MCF 10A (cell line): ENCODE results near the gene MBD1. TPM values are rescaled to one million over a fixed set of nuclear protein-coding genes. Genes with fewer than 3 reads are reported as not detected.

Source experiments
- BruUV-seq: library from RNA; stranded (reverse); fragments of 400-500 nt; replicated peaks from 2 replicates; lab custom pipeline; 2021; lab: Mats Ljungman, UMichigan
- CTCF ChIA-PET: fragments of 300-600 bp; sonication (Branson Sonifier 250); formaldehyde crosslinking; extraction: SDS; loops from one replicate; lab custom pipeline; 2021; ENCODE audit warnings: antibody characterized with exemption, inconsistent platforms; lab: Yijun Ruan, JAX
- POLR2A ChIA-PET: fragments of 300-600, 350-650 bp; sonication (Branson Sonifier 250); formaldehyde crosslinking; extraction: SDS; loops from one replicate; lab custom pipeline; 2020; ENCODE audit warnings: antibody characterized with exemption, inconsistent platforms; lab: Yijun Ruan, JAX
- DNase-seq: peaks from one replicate; pipeline ENCODE4 v3.0.0-alpha.2; 2018; ENCODE audit not compliant: unreplicated experiment
- H3K27ac Mint-ChIP-seq: one replicate; pipeline ENCODE4 v1.8.0; 2022; ENCODE audit warnings: mild to moderate bottlenecking, low read depth, mixed read lengths; ENCODE audit not compliant: unreplicated experiment
- H3K27me3 Mint-ChIP-seq: one replicate; pipeline ENCODE4 v1.8.0; 2022; ENCODE audit warnings: mixed read lengths; ENCODE audit not compliant: insufficient read depth, unreplicated experiment
- H3K36me3 Mint-ChIP-seq: one replicate; pipeline ENCODE4 v1.8.0; 2022; ENCODE audit warnings: mild to moderate bottlenecking, moderate library complexity, mixed read lengths; ENCODE audit not compliant: insufficient read depth, unreplicated experiment
- H3K4me1 Mint-ChIP-seq: one replicate; pipeline ENCODE4 v1.8.0; 2022; ENCODE audit warnings: mixed read lengths; ENCODE audit not compliant: insufficient read depth, unreplicated experiment
- H3K4me3 Mint-ChIP-seq: one replicate; pipeline ENCODE4 v1.8.0; 2022; ENCODE audit warnings: mild to moderate bottlenecking, moderate library complexity, mixed read lengths; ENCODE audit not compliant: unreplicated experiment
- H3K9me3 Mint-ChIP-seq: one replicate; pipeline ENCODE4 v1.8.0; 2022; ENCODE audit warnings: mixed read lengths; ENCODE audit not compliant: unreplicated experiment
- intact Hi-C: fragments of 100-400 bp; cut with micrococcal nuclease; formaldehyde crosslinking; loops from 2 replicates; pipeline ENCODE4 v1.14.1; 2022
- total RNA-seq: library from RNA; stranded (reverse); gene quantifications from 2 replicates; pipeline ENCODE4 v1.2.3, GENCODE V29; 2022
- TF ChIP-seq, protein P1 (sequence below): fragments of 200-600 bp; IDR thresholded peaks from one replicate; pipeline ENCODE4 v1.8.0; 2022; ENCODE audit warnings: antibody characterized with exemption, mild to moderate bottlenecking; ENCODE audit not compliant: unreplicated experiment

Gene MBD1
- total RNA-seq, 1 experiment from 2014 or later, result 203 TPM

DNA sequence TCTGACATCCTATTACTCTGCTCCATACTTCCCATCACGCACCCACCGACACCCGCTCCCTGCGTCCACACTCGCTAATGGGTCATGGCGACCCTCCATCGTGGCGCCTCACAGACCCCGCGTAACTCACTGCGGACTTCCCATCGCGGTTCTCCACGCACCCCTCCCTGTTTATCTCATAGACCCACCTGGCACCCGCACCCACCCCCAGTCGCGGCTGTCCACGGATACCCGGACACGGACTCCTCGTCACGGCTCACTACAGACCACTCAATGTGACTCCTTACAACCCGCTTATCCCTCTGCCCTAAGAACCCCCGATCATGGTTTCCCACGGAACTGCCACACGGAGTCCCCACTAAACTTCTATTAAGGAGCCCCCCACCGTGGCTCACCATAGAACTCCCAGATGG is 5.7 kb upstream of the MBD1 start:
- TF ChIP-seq, protein P1, sequence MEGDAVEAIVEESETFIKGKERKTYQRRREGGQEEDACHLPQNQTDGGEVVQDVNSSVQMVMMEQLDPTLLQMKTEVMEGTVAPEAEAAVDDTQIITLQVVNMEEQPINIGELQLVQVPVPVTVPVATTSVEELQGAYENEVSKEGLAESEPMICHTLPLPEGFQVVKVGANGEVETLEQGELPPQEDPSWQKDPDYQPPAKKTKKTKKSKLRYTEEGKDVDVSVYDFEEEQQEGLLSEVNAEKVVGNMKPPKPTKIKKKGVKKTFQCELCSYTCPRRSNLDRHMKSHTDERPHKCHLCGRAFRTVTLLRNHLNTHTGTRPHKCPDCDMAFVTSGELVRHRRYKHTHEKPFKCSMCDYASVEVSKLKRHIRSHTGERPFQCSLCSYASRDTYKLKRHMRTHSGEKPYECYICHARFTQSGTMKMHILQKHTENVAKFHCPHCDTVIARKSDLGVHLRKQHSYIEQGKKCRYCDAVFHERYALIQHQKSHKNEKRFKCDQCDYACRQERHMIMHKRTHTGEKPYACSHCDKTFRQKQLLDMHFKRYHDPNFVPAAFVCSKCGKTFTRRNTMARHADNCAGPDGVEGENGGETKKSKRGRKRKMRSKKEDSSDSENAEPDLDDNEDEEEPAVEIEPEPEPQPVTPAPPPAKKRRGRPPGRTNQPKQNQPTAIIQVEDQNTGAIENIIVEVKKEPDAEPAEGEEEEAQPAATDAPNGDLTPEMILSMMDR, result no peak
- H3K4me1 Mint-ChIP-seq, result peaks cover 38% of the 10 kb centered on the region

DNA sequence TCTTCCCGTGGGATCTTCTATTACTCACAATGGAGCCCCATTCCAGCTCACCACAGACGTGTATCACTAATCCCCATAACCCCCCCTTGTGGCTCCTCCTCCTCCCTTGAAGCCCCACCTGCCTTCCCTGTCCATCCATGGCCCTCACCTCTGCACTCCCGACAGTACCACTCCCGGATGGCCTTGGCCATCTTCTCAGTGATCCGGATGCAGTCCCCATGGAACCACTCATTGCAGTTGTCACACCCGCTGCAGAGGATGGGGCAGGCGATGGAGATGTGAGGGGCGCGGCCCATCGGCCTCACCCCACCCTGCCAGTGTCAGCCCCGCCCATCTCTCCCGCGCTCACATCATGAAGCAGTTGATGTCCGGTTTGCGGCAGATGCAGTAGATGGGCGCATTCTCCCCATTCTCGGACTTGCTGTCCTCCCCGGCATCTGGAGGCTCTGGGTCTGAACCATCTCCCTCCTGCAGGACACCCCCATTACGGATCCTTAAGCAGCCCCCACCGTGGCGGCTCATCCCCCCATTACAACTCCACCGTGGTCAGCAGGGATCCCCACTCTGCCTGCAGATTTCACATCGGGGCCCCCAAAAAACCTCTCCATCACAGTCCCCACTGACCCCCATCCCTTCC is 5.2 kb upstream of the MBD1 start:
- POLR2A ChIA-PET, result interaction anchor here (1.0 kb wide), 1 partner anchor 22 kb away, joined by 4 read pairs; no protein-coding TSS in a partner anchor

More for the DNA sequence above, 5.7 kb upstream of the MBD1 start:
- ChIA-PET CTCF (no interaction called here), POLR2A (no interaction called here)
- H3K9me3 Mint-ChIP-seq, result no peaks in the 10 kb centered on the region
- peak overlapping the region; percentile 86 for H3K4me3 Mint-ChIP-seq
- peak overlapping the region; percentile 90 for H3K27ac Mint-ChIP-seq
- peaks cover 42% of the 10 kb centered on the region for H3K36me3 Mint-ChIP-seq
- no peak for DNase-seq
- no TSS peak for BruUV-seq
- H3K27me3 Mint-ChIP-seq, result no peaks in the 10 kb centered on the region
- intact Hi-C loops, result loop anchor here (1.0 to 2.0 kb wide), 2 partner anchors 21 to 56 kb away; no protein-coding TSS in a partner anchor

DNA sequence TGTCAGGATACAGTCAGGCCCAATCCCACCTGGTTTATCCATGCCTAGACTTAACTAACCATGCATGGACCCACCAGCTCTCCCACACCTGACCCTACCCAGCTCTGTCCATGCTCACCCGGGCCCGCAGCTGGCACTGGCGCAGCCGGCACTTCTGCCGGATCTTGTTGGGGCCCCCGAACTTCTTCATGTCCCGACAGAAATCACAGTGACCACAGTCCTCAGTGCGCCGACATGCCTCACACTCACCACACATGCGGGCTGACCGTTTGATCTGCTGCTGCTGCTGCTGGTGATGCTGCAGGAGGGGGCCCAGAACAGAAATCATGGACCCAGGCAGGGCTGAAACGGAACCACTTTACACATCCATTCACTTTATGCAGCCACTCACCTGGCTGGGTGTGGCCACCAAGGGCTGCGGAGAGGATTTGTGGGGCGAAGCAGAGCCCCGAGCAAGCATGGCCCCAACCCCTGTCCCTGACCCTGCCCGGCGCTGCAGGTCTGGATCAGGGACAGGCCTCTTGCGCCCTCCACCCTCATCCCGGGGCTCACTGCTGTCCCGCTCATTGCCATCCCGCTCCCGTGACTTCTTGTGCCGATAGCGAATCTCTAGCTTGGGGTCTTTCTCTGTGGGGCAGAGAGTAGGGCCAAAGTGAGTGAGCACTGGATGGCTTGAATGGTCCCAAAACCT is 4.5 kb upstream of the MBD1 start:
- intact Hi-C loops, result loop anchor here (2.0 kb wide), 1 partner anchor 55 kb away; no protein-coding TSS in a partner anchor
- H3K36me3 Mint-ChIP-seq, result peaks cover 51% of the 10 kb centered on the region
- ChIA-PET POLR2A (interaction anchor here (1.0 kb wide), 1 partner anchor 22 kb away, joined by 4 read pairs; no protein-coding TSS in a partner anchor), CTCF (interaction anchor here (0.7 to 1.2 kb wide), 2 partner anchors 52 to 72 kb away, joined by 3 read pairs; no protein-coding TSS in a partner anchor)
- TF ChIP-seq, protein P1, result no peak
- BruUV-seq, result TSS peak; percentile 2
- no peak overlapping the region for H3K27ac Mint-ChIP-seq
- H3K4me1 Mint-ChIP-seq, result peaks cover 40% of the 10 kb centered on the region
- no peaks in the 10 kb centered on the region for H3K9me3 Mint-ChIP-seq
- no peaks in the 10 kb centered on the region for H3K27me3 Mint-ChIP-seq
- DNase-seq, result no peak
- peak overlapping the region; percentile 86 for H3K4me3 Mint-ChIP-seq

More for the DNA sequence above, 5.2 kb upstream of the MBD1 start:
- BruUV-seq, result no TSS peak
- peak; percentile 51 for DNase-seq
- H3K27me3 Mint-ChIP-seq, result no peaks in the 10 kb centered on the region
- intact Hi-C loops, result loop anchor here (1.0 to 2.0 kb wide), 2 partner anchors 22 to 56 kb away; no protein-coding TSS in a partner anchor
- H3K36me3 Mint-ChIP-seq, result peaks cover 44% of the 10 kb centered on the region
- CTCF ChIA-PET, result interaction anchor here (0.7 to 1.2 kb wide), 2 partner anchors 53 to 71 kb away, joined by 3 read pairs; no protein-coding TSS in a partner anchor
- H3K9me3 Mint-ChIP-seq, result no peaks in the 10 kb centered on the region
- peak overlapping the region; percentile 86 for H3K4me3 Mint-ChIP-seq
- TF ChIP-seq, protein P1, result no peak
- H3K4me1 Mint-ChIP-seq, result peaks cover 39% of the 10 kb centered on the region
- H3K27ac Mint-ChIP-seq, result peak overlapping the region; percentile 90

DNA sequence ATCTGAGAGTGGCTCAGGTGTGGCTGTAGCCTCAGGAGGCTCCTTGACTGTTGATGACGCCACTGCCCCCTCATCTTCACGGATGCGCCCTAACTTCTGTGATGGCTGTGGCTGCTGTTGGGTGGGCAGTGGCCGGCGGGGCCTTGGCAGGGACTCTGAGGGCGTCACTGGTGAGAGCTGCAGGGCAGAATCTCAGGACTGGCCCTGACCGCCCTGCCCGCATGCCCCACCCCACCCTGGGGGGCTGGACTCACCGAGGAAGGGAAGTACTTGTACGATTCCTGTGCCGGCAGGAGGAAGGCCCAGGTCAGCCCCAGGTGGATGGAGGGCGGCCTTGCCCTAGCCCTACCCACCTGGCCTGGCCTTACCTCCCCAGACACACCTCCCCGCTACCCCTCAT is 3.7 kb upstream of the MBD1 start:
- H3K4me1 Mint-ChIP-seq, result peaks cover 48% of the 10 kb centered on the region
- peaks cover 54% of the 10 kb centered on the region for H3K36me3 Mint-ChIP-seq
- peak overlapping the region; percentile 68 for H3K27ac Mint-ChIP-seq
- ChIA-PET CTCF (interaction anchor here (1.2 kb wide), 1 partner anchor 72 kb away, joined by 3 read pairs; no protein-coding TSS in a partner anchor), POLR2A (no interaction called here)
- H3K4me3 Mint-ChIP-seq, result peak overlapping the region; percentile 21
- DNase-seq, result no peak
- BruUV-seq, result no TSS peak
- intact Hi-C loops, result no loop called here
- no peaks in the 10 kb centered on the region for H3K27me3 Mint-ChIP-seq
- H3K9me3 Mint-ChIP-seq, result no peaks in the 10 kb centered on the region
- TF ChIP-seq, protein P1, result no peak
